Measurements from ENCODE around the gene BPIFB3.

DNA sequence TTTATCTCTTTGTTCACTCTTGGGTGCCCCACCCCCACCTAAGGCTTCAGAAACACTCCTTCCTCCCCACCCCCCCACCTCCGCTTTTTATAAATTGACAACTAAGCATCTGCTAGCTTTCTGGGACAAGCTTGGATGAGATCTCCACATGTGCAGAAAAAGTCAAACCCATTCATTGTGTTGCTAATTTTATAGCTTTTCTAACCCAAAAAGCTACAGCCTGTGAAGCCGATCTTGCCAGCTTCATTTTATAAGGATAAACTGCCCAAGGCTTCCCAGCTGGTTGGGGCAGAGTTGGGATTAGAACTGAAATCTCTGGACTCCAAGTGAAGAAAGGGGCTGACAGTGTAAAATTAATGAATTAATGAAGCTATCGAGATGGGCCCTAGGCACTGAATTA, 49.9 kb downstream of the BPIFB3 start:
- TF ChIP-seq CTCF (conservative IDR thresholded peaks at IDR 0.05; ENCODE audit: low read depth, low read length) = no peak
- TF ChIP-seq EZH2 (IDR thresholded peaks at IDR 0.05; ENCODE audit: borderline replicate concordance, low read depth, low read length, poor library complexity, severe bottlenecking) = no peak

Measured in A673 (cell line).